Dermis microvascular lymphatic vessel endothelial cell (primary cell): Measurements from ENCODE around the gene RBM6. TPM values are rescaled to one million over a fixed set of nuclear protein-coding genes. Genes with fewer than 3 reads are reported as not detected.
"Not testable (repeated sequence)": the region's sequence is repeated elsewhere in the genome, so short reads cannot be mapped to it uniquely, and the experiment has no call there.

ENCODE experiments used
- DNase-seq, 2 donors: peaks; one replicate each; pipeline versions ENCODE4 v3.0.0 to v3.0.0-alpha.2; 2010; ENCODE audit warnings: low read depth in 2 of 2
- total RNA-seq: library from RNA; depleted of rRNA; stranded (reverse); fragments of >200 nt; gene quantifications from 2 replicates; pipeline ENCODE4 v1.2.1, GENCODE V29; 2014

Gene RBM6, protein sequence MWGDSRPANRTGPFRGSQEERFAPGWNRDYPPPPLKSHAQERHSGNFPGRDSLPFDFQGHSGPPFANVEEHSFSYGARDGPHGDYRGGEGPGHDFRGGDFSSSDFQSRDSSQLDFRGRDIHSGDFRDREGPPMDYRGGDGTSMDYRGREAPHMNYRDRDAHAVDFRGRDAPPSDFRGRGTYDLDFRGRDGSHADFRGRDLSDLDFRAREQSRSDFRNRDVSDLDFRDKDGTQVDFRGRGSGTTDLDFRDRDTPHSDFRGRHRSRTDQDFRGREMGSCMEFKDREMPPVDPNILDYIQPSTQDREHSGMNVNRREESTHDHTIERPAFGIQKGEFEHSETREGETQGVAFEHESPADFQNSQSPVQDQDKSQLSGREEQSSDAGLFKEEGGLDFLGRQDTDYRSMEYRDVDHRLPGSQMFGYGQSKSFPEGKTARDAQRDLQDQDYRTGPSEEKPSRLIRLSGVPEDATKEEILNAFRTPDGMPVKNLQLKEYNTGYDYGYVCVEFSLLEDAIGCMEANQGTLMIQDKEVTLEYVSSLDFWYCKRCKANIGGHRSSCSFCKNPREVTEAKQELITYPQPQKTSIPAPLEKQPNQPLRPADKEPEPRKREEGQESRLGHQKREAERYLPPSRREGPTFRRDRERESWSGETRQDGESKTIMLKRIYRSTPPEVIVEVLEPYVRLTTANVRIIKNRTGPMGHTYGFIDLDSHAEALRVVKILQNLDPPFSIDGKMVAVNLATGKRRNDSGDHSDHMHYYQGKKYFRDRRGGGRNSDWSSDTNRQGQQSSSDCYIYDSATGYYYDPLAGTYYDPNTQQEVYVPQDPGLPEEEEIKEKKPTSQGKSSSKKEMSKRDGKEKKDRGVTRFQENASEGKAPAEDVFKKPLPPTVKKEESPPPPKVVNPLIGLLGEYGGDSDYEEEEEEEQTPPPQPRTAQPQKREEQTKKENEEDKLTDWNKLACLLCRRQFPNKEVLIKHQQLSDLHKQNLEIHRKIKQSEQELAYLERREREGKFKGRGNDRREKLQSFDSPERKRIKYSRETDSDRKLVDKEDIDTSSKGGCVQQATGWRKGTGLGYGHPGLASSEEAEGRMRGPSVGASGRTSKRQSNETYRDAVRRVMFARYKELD
- total RNA-seq = 21.4 and 32.1 TPM in 2 replicates

DNA sequence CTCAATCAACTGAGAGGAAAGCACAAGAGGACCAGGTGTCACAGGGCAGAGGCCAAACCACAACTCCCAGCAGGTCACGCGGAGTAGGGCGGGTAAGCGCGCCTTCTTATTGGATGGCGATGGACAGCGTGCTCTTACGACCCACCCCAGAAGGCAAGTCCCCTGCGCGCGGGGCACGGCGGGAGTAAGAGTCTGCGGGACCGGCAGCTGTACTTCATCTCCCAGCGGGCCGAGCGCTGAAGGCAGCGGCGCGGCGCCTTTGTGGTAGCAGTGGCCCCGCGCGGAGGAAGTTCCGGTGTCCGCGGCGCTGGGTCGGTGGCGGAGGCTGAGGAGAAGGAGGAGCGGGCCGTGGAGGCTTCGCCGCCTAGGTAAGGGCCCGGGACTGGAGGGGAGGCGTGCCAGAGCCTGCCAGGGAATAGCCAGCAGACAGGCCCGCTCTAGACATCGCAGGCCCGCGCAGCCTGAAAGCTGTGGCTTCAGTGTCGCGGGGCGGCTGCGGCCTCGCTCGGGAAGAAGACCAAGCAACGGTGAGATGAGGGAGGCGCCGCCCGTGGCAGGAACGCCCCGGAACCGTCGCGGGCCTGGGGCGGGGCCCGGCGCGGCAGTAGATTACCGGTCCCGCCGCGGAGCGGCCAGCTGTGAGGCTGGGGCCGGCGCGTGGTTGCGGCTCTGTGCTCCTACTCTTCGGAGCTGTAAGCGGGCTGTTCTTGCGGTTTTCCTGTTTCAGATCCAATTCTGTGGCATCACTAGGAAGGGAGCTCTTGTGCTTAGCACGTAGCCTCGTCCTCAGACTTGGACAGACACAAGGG is at the start of gene RBM6:
Gene RBM6, plus strand, starts transcription at position 293 of the 809 bp plus-strand sequence. CDS start 22,492 bp downstream, outside the sequence.
- DNase-seq = peak; percentile 92 to 98

DNA sequence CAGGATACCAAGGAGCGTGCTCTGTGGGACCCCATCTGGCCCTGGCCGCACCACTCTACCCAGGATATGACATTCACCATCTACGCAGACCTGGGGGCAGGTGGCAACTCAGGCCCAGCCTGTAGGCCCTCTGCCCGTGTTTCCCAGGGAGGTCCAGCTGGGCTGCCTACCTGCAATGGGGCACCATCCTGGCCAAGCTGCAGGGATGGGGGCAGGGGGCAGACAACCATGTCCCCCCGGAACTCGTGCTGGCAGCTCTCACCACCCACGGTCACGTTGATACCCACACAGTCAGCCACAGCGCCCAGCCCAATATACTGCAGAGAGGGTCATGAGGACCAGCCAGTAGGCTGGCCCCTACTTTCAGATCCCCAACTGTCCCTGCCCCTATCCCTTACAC is 44.2 kb upstream of the RBM6 start:
- no peak for DNase-seq

DNA sequence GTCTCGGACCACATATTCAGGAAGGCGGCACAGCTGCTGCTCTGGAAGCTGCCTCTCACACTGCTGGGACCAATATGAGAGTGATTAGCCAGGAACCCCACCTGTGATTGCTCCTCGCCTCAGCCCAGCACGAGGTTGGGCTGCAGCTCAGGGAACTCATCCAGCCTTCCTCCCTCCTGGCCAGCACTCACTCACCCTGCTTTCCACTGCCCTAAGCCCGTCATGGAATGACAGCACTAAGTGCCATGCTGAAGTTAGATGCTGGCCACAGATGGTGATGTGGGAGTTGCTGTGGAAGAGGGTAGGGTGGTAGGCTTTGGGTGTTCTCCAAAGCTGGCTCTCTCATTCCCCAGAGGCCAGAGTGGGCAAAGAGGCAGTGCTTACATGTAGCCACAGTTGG is 43.6 kb upstream of the RBM6 start:
- DNase-seq = no peak

DNA sequence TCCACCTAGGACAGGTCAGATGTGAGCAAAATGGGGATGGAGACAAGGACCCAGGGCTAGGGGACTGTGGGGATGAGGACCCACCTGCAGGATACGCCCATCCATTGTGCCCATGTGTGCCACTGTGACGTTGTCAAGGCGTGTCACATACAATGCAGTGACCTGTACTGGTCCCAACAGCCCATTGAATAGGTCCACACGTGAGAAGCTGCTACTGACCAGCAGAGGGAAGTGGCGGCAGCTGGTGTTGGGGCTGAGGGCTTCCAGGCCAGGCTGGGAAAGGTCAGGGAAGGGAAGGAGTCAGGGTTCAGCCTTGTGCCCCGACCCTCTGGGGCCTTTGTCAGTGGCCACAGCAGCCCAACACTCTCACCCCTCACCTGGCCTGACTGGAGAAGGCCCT is 41.0 kb upstream of the RBM6 start:
- DNase-seq = no peak

DNA sequence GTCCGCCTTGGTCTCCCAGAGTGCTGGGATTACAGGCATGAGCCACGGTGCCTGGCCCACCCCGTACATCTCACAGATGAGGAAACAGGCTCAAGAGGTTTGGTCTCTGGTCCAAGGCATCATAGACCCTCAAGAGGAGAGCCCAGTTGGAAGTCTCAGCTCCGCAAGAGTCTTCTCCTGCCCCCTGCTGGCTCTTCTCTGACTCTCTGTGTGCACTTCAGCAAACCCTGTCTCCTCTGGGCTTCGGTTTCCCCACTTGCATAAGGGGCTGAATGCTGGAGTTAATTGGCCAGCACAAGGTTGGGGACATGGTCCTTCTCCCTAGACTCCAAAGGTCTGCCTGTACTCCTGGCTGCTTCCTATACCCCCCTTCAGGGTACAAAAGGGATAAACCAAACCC is 40.1 kb upstream of the RBM6 start:
- DNase-seq = peak in 1 of 2 donors; percentile 34

DNA sequence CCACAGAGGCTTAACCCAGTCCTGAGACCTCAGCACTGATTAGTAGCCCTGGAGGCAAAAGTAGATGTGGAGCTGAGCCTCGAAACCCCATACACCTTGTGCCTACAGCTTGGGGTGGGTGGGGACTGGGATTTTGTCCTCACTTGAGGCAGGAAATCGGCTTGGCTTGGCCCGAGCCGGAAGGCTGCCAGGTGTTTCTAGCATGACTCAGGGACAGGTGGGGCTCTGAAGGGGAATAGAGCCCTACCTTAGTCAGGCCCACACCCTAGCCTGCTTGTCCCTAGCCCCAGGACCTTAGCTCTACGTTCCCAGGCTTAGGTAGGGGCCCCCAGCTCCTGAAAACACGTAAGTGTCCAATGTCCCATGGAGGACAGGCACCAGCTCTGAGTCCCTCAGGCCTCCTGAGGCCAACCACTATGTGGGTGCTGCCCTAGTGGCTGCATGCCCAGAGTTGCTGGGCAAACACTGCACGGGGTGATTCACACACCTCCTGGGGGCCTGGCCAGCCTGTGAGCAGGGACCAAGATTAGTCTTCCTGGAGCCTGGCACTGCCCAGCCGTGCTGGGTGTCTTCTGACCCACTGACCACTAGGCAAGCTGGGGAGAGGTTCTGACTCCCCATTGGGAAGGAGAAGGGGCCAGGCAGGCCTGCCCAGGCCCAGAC is 39.3 kb upstream of the RBM6 start:
- DNase-seq = no peak

DNA sequence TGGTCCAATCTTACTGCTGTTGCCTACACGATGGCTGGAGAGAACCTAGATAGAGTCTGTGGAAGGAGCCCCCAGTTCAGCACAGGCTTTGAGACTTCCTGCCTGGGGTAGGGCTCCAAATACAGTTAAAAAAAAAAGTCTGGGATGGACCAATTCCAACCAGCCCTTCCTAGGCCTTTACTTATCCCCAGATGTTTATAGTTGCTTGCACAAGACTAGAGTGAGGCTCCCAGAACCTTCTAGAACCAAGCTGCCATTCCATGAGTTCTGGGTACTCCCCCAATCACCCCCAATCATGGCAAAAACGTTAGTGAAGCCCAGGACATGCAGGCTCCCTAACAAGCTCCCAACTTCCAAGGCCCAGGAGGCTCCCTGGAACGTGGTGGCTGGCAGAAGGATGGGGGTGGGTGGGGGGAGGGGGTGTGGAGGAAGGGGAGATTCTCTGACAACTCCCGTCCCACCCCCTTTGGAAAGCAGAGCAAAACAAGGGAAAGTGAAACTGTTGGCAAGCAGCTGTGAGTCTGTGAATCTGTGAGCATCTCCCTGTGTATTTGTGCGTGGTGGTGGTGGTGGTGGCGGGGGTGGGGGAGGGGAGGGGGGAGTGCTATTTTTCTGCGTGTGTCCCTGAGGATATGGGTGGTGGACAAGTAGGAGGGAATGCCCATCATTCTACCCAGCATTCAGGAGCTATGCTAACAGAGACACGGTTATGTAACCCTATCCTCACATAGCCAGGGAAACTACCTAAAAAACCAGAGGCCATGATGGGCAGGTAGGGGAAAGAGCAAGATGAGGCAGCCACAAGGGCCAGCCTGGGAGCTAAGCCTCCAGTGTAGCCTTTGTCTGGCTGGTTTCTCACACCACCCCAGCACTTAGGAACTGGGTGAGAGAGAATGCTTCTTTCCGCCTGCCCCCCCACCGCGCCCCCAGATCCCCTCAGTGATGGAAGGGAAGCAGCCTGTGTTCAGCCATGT is 38.3 kb upstream of the RBM6 start:
- DNase-seq = no peak

DNA sequence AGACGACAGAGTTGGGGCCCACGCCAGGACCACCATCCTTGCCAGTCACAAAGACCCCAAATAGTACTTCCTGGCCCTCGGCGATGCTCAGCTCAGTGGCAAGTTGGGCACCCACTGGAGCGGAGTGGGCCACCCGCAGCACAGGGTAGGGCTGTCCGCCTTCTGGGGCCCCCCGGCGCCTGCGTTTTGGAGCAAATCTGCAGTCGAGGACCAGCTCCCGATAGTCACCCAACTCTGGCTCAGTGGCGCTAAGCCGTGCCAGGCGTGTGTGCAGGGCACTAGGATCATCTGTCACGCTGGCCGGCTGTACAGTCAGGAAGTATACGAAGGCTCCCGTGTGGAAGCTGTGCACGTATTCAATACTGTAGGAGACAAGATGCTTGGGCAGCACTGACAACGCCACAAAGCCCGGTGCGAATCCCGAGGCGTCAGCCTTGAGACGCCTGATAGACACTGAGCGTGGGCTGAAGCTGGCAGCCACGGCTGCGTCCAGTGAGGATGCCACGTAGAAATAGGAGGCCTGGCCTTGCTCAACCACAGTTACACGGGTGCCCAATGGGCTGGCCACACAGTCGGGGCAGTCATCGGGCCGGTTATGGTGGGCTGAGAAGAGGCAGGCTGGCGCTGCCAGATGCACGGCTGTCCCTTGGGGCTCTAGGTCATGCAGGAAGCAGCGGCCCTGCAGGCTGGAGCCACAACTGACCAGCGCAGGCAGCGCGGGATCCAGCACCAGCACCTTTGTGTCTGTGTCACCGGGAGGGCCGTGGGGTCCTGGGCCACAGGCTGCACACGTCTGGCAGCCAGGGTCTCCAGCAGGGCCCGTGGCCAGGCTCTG is 37.2 kb upstream of the RBM6 start:
- DNase-seq = no peak

DNA sequence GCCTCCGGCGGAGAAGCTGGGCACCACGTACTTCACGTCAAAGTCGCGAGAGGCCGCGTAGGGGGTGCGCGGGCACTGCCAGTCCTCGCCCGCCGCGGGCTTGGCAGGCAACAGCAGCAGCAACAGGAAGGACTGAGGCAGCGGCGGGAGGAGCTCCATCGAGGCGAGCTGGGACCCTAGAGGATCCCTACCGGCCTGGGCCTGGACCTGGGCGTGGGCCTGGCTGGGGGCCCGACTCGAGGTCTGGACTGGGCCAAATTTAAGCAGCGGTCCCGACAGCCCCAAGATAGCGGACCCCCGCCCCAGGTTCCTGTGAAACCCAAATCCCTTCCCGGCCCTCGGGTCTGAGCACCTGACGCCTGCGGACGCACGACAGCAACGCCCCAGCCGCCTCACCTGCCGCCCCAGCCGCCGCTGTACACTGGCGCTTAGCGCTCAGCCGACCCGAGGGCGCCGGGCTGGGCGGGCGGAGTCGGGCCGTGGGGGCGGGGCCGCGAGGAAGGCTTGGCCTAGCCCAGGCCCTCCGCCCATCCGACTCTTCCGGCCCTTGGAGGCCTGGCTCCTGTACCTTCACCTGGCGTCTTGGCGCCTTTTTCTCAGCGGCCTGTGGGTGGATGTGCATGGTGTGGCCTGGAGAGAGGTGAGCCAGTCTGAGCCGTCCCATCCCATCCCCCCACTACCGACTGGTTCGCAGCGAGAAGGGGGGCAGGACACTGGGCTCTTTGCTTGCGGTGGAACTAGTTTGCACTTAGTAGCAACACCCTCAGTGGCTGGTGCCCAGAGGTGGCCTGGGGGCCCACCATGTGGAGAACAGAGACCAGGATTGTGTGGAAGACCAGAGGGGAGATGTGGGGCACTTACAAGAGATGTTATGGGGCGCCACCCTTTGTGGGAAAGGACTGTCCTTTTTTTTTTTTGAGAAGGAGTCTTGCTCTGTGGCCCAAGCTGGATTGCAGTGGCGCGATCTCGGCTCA is 36.2 kb upstream of the RBM6 start, which contains the start of gene MST1R:
Gene MST1R, minus strand, starts transcription at position 423 of the 974 bp plus-strand sequence. Its CDS starts 264 bp downstream, at position 159.
- DNase-seq = peak in 1 of 2 donors; percentile 36

DNA sequence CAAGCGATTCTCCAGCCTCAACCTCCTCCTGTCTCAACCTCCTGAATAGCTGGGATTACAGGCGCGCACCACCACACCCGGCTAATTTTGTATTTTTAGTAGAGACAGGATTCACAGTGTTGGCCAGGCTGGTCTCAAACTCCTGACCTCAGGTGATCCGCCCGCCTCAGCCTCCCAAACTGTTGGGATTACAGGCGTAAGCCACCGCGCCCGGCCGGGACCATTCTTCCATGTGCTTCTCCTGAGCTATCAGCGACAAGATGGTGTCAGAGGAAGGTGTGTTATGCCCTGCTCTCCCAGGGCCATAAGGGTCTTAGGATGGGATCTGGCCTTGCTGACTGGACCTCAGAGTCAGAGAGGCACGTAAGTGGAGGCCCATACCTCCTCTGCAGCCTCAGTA is 35.5 kb upstream of the RBM6 start:
- not testable (repeated sequence) for DNase-seq

DNA sequence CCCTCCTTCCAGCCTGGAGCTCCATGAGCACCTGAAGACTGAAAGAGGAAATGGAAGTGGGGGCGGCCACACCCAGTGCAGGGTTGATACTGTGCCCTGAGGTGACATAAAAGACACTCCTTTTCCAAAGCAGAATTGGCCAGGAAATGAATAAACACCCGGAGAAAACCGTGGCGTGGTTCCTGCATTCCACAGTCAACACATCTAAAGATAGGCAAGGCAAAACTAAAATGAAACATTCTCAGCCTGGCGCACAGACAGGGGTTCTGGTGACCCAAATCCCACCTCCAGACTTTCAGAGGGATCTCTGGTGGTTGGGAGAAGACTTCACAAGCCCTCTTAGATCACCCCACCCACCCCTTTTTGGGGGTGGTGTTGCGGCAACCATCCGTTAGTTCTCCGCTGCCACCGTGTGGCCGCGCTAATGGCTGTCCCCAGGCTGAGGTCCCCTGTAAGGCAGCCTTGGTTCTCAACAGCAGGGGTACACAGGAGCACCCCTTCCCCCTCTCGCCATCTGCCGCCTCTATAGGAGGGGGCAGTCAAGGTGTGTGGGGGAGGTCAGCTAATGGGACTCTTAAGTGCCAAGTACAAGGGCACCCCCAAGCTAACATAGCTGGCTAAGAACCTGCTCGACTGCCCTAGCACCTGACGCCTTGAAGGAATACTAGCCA is 33.7 kb upstream of the RBM6 start:
- peak; percentile 17 to 55 for DNase-seq

DNA sequence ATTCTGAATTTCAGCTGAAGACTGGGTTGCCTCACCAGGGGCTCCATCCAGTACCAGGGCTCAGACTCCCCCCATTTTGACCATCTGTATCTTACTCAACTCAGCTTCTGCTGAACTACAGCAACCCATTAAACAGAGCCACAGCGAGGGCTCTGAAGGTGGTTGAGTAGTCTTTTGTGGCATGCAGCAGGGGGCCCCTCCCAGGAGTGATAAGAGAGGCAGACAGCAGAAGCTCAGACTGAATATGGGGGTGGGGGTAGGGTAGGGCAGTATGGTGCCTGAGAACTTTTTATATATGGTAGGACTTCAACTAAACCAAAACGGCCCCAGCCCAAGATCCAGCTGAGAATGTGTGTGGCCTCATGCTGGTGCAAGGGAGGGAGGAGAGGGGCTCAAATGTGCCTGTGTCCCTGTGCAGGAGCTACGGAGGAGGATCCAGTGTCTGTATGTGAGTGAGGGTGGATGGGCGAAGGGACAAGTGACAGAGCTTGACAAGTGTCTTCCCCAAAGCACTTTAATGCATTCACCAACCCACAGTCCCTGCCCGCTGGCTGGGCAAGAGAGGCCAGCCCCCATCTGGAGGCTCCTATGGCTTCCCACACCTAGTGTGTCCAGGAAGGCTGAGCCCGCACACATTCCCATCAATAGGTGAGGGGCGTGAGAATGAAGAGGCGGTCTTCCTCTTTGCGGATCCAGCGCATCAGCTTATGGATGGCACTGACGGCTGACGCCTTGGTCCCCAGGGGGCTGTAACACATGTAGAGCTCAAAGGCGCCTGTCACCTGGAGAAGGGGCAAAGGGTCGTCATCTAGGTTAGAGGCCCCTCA is 31.4 kb upstream of the RBM6 start:
- no peak for DNase-seq

DNA sequence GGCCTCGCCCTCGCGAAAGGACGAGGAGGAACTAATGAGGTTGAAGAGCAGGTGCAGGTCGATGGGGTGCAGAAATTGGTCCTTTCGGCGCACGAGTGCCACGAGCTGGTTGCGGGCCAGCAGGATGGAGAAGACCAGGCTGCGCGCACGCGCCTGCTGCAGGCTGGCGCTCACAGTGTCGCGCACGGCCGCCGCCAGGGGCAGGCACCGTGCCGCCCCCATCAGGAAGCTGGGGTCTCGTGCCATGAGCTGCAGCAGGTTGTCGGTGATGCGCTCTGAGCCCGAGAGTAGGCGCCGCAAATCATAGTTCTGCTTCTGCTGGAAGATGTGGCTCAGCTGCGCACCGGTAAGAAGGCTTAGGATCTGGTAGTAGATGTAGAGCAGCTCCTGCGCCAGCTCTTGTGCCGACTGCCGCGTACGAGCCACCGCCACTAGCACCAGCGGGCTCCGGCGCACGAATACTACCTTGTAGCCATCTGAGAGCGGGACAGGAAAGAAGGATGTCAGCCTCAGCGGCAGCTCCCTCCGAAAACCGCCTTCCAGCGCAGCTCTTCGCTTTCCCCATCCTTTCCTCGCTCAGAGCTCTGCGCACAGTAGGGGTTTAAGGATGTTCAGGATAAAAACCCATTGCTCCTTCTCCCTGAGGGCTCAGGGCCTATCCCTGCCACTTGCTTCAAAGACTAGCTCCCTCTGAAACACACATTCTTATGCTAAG is 29.4 kb upstream of the RBM6 start:
- DNase-seq = no peak

DNA sequence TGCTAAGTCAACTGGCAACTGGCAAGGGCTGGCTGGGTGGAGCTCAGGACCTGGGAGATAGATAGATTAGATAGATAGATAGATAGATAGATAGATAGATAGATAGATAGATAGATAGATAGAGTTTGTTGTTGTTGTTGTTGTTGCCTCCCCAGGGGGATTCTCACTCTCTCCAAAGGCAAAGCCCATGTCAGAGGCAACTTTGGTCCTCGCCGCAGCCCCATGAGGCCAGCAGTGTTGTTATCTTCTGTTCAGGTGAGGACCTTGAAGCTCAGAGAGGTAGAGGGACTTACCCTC is 28.9 kb upstream of the RBM6 start:
- no peak for DNase-seq

DNA sequence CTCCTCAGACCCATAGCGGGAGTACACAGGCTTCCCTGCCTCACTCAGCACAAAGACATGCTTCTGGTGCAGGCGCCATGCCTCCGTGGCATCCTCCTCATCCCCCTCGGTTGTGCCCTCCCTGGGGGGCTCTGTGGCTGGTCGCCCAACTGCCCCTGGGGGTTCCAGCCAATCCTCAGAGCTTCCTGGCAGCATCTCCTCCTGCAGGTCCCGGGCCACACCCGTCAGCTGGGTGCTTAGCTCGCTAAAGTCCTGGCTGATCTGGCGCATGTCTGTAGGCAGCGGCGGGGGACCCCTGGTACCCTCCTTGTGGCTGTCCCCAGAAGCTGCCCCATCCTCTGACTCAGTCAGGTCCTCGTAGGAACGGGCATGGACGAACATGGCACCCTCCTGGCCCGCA is 28.3 kb upstream of the RBM6 start:
- DNase-seq = no peak
